SK-N-SH (cell line): ENCODE results near the gene DCAF10.

Experiments
- CTCF ChIP-seq: fragments of 200-600 bp; sonication (generic); IDR thresholded peaks from 2 replicates; pipeline ENCODE4 v1.6.1; 2017; ENCODE audit warnings: antibody characterized with exemption, mild to moderate bottlenecking, moderate library complexity
- ELF1 ChIP-seq: IDR thresholded peaks from 2 replicates; pipeline ENCODE4 v1.4.0; 2012
- EP300 ChIP-seq, 2 experiments: IDR thresholded peaks; 2 replicates each; pipeline versions ENCODE4 v1.4.0 to v1.6.1; 2012; ENCODE audit warnings: borderline replicate concordance in 1 of 2, low read depth in 1 of 2, low read length in 1 of 2
- FOXM1 ChIP-seq: IDR thresholded peaks from 2 replicates; pipeline ENCODE4 v1.4.0; 2012; ENCODE audit warnings: low read depth, mild to moderate bottlenecking
- MXI1 ChIP-seq: IDR thresholded peaks from 2 replicates; pipeline ENCODE4 v1.6.1; 2012; ENCODE audit warnings: mild to moderate bottlenecking, low read depth, low read length, improper control_type of control experiment
- POLR2AphosphoS5 ChIP-seq: IDR thresholded peaks from 2 replicates; pipeline ENCODE4 v1.6.1; 2012; ENCODE audit warnings: low read depth, low read length
- RAD21 ChIP-seq: IDR thresholded peaks from 2 replicates; pipeline ENCODE4 v1.6.1; 2012; ENCODE audit warnings: mild to moderate bottlenecking, low read length
- RFX5 ChIP-seq: IDR thresholded peaks from 2 replicates; pipeline ENCODE4 v1.6.1; 2012; ENCODE audit warnings: mild to moderate bottlenecking, improper control_type of control experiment, low read length
- RXRA ChIP-seq: IDR thresholded peaks from 2 replicates; pipeline ENCODE4 v1.4.0; 2012; ENCODE audit warnings: low read depth, mild to moderate bottlenecking, borderline replicate concordance
- USF2 ChIP-seq: fragments of 150-350 bp; IDR thresholded peaks from 2 replicates; pipeline ENCODE4 v1.6.1; 2017; ENCODE audit warnings: antibody characterized with exemption, low read length, low read depth, borderline replicate concordance

GRCh38 chr9:37862530-37862929 is 61.9 kb downstream of the DCAF10 start:
- TF ChIP-seq FOXM1 (no peak), CTCF (no peak), USF2 (no peak), RXRA (no peak), EP300 (IDR thresholded peaks at IDR 0.05; ENCODE audit: borderline replicate concordance in 1 of 2, low read depth in 1 of 2, low read length in 1 of 2) (no peak), POLR2AphosphoS5 (no peak), ELF1 (no peak), MXI1 (no peak), RAD21 (no peak), RFX5 (no peak)
